Endothelial cell of umbilical vein (primary cell): Measurements from ENCODE around the gene VPS37D. TPM values are rescaled to one million over a fixed set of nuclear protein-coding genes. Genes with fewer than 3 reads are reported as not detected.

ENCODE experiments used
- BruUV-seq: library from RNA; stranded (reverse); fragments of 400-500 nt; replicated peaks from 2 replicates; lab custom pipeline; 2021; lab: Mats Ljungman, UMichigan
- CTCF ChIA-PET: fragments of 300-600, 350-600 bp; sonication (Branson Sonifier 250); formaldehyde crosslinking; loops from one replicate; lab custom pipeline; 2021; ENCODE audit warnings: antibody characterized with exemption, inconsistent platforms; lab: Charles Lee
- POLR2A ChIA-PET: fragments of 300-600, 350-600 bp; sonication (Branson Sonifier 250); formaldehyde crosslinking; loops from one replicate; lab custom pipeline; 2021; ENCODE audit warnings: antibody characterized with exemption, inconsistent platforms; lab: Charles Lee
- DNase-seq: peaks from one replicate; pipeline ENCODE4 v3.0.0-alpha.2; 2011; ENCODE audit warnings: low read depth, low spot score
- FAIRE-seq: peaks from 2 replicates; lab custom pipeline; 2011; peaks lifted over from hg19 to GRCh38; lab: Jason Lieb, UNC
- H2AFZ ChIP-seq: 2 replicates; pipeline ENCODE4 v1.6.0; 2012; ENCODE audit warnings: low read depth, low read length, control low read depth, inconsistent platforms
- H3K27ac ChIP-seq: 2 replicates; pipeline ENCODE4 v1.5.1; 2011; ENCODE audit warnings: low read depth, mild to moderate bottlenecking, control low read depth, low read length, moderate library complexity; ENCODE audit not compliant: insufficient read depth
- H3K27me3 ChIP-seq, 2 experiments: 2 replicates each; pipeline versions ENCODE4 v1.6.0 to v1.6.1; 2011; ENCODE audit warnings: low read length in 2 of 2, mixed read lengths in 1 of 2; ENCODE audit not compliant: control insufficient read depth in 2 of 2, insufficient read depth in 2 of 2
- H3K36me3 ChIP-seq, 2 experiments: 2 replicates in 1 of 2; 3 replicates in 1 of 2; pipeline ENCODE4 v1.5.1; 2011; ENCODE audit warnings: low read length in 2 of 2, mild to moderate bottlenecking in 1 of 2, moderate library complexity in 1 of 2; ENCODE audit not compliant: control insufficient read depth in 2 of 2, insufficient read depth in 2 of 2; ENCODE audit errors: extremely low read depth in 1 of 2
- H3K4me1 ChIP-seq: 3 replicates; pipeline ENCODE4 v1.5.1; 2011; ENCODE audit warnings: mild to moderate bottlenecking, low read length; ENCODE audit not compliant: control insufficient read depth, insufficient read depth; ENCODE audit errors: extremely low read depth
- H3K4me2 ChIP-seq: 2 replicates; pipeline ENCODE4 v1.6.1; 2011; ENCODE audit warnings: low read length, control low read depth, mixed read lengths; ENCODE audit not compliant: insufficient read depth
- H3K4me3 ChIP-seq, 3 experiments: fragments of 200-600 bp in 1 of 3; sonication (generic), shearing (Covaris generic) in 1 of 3; replicated peaks in 1 of 3; 2 replicates each; pipeline ENCODE4 v1.5.1; 2011 to 2016; ENCODE audit warnings: control low read depth in 3 of 3, low read length in 3 of 3, mild to moderate bottlenecking in 2 of 3, inconsistent platforms in 1 of 3, low read depth in 1 of 3, moderate library complexity in 1 of 3; ENCODE audit not compliant: insufficient read depth in 1 of 3
- H3K79me2 ChIP-seq: 2 replicates; pipeline ENCODE4 v1.6.0; 2012; ENCODE audit warnings: low read length, inconsistent platforms; ENCODE audit not compliant: control insufficient read depth, insufficient read depth
- H3K9ac ChIP-seq: replicated peaks from 2 replicates; pipeline ENCODE3; 2011; ENCODE audit warnings: low read length, control low read depth; ENCODE audit not compliant: insufficient read depth; ENCODE audit errors: extremely low read depth
- H3K9me1 ChIP-seq: replicated peaks from 3 replicates; pipeline ENCODE4 v1.6.0; 2011; ENCODE audit warnings: mild to moderate bottlenecking, low read length; ENCODE audit not compliant: control insufficient read depth, insufficient read depth; ENCODE audit errors: extremely low read depth
- H3K9me3 ChIP-seq: replicated peaks from 2 replicates; pipeline ENCODE4 v1.5.1; 2012; ENCODE audit warnings: low read length, inconsistent platforms; ENCODE audit not compliant: control insufficient read depth, insufficient read depth
- H4K20me1 ChIP-seq: replicated peaks from 2 replicates; pipeline ENCODE3; 2011; ENCODE audit warnings: mild to moderate bottlenecking, low read length; ENCODE audit not compliant: control insufficient read depth, insufficient read depth; ENCODE audit errors: extremely low read depth
- EZH2 ChIP-seq: IDR thresholded peaks from 2 replicates; pipeline ENCODE4 v1.6.1; 2012; ENCODE audit warnings: borderline replicate concordance, low read depth, mild to moderate bottlenecking, moderate library complexity, low read length, inconsistent platforms; ENCODE audit not compliant: severe bottlenecking
- FOS ChIP-seq: IDR thresholded peaks from 2 replicates; pipeline ENCODE4 v1.6.1; 2011; ENCODE audit warnings: mild to moderate bottlenecking, low read length, moderate library complexity, borderline replicate concordance; ENCODE audit not compliant: insufficient read depth
- GATA2 ChIP-seq: IDR thresholded peaks from 2 replicates; pipeline ENCODE4 v1.7.0; 2011; ENCODE audit warnings: low read depth, mild to moderate bottlenecking, moderate library complexity, mixed read lengths, low read length; ENCODE audit not compliant: insufficient read length, insufficient read depth
- JUN ChIP-seq: IDR thresholded peaks from 2 replicates; pipeline ENCODE4 v1.6.1; 2011; ENCODE audit warnings: borderline replicate concordance, low read depth; ENCODE audit not compliant: insufficient read length, insufficient read depth
- MYC ChIP-seq: IDR thresholded peaks from one replicate; pipeline ENCODE4 v1.6.1; 2011; ENCODE audit warnings: mild to moderate bottlenecking, low read depth, low read length
- POLR2A ChIP-seq: IDR thresholded peaks from 2 replicates; pipeline ENCODE4 v1.6.1; 2012; ENCODE audit warnings: low read depth, mild to moderate bottlenecking, control low read depth, low read length
- POLR2AphosphoS5 ChIP-seq: IDR thresholded peaks from 2 replicates; pipeline ENCODE4 v1.6.1; 2012; ENCODE audit warnings: low read depth, mild to moderate bottlenecking, control low read depth, low read length, moderate library complexity; ENCODE audit not compliant: insufficient read depth
- dilution Hi-C: fragments of 300-500 bp; cut with MboI; formaldehyde crosslinking; loops from one replicate; pipeline ENCODE4 v1.15.0; 2019; ENCODE audit warnings: low sequenced_read_pairs; ENCODE audit not compliant: extremely low pct_ligation_motif_present
- intact Hi-C: fragments of 100-400 bp; cut with micrococcal nuclease; formaldehyde crosslinking; loops from one replicate; pipeline ENCODE4 v1.10.0; 2022
- polyA plus RNA-seq, 4 experiments: library from polyadenylated mRNA; depleted of rRNA in 3 of 4; stranded (reverse) in 3 of 4; unstranded in 1 of 4; fragments of >200 nt; gene quantifications; 2 replicates each; pipeline versions ENCODE4 v1.2.1 to v1.2.3, GENCODE V29; 2011 to 2012; ENCODE audit warnings: missing spikeins in 1 of 4
- total RNA-seq: library from RNA; stranded (reverse); gene quantifications from 2 replicates; pipeline ENCODE4 v1.2.3, GENCODE V29; 2021
- TF ChIP-seq, protein P1 (sequence below), 2 donors: IDR thresholded peaks; 1 replicate in 1 of 2; 2 replicates in 1 of 2; pipeline ENCODE4 v1.5.1; 2011; ENCODE audit warnings: low read length in 2 of 2, mild to moderate bottlenecking in 2 of 2, moderate library complexity in 2 of 2, control low read depth in 1 of 2, inconsistent platforms in 1 of 2, low read depth in 1 of 2; ENCODE audit not compliant: insufficient read depth in 1 of 2; ENCODE audit errors: extremely low read depth in 1 of 2
- TF ChIP-seq, protein P2 (sequence below): IDR thresholded peaks from 2 replicates; pipeline ENCODE4 v1.6.1; 2011; ENCODE audit not compliant: insufficient read depth, insufficient read length

Gene VPS37D
- total and polyA plus RNA-seq, 2 donors (not counting 3 experiments of a cell fraction or from before 2014, with no cell fraction given) = 2.0 to 2.1 TPM

DNA sequence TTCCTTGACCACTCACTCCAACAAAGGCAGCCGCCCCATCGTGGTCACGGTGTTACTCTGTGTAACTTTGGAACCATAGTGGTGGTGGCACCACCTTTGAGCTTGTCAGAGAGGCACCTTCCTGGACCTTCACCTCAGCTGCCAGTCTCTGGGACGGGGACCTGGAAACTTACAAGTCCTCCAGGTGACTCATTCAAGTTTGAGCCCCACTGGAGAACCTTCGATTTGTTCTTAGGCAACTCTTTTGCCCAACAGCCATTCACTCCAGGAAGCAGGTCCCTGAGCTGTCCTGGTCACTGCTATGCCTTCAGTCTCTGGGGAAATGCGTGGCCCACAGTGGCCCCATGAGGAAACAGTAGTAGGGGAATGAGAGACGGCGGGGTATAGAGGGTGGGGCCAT is 34.6 kb downstream of the VPS37D start:
- intact Hi-C loops (no loop called here), dilution Hi-C loops (no loop called here)
- Histone ChIP-seq H3K4me1 (peaks cover 6% of the 10 kb centered on the region), H3K79me2 (no peaks in the 10 kb centered on the region), H3K4me3 (no peak overlapping the region), H3K27ac (no peak overlapping the region), H3K27me3 (no peaks in the 10 kb centered on the region), H3K9ac (no peak overlapping the region), H3K4me2 (no peak overlapping the region), H4K20me1 (no peaks in the 10 kb centered on the region), H3K9me3 (no peaks in the 10 kb centered on the region), H3K9me1 (no peaks in the 10 kb centered on the region), H3K36me3 (peaks cover 7 to 25% of the 10 kb centered on the region in 2 experiments), H2AFZ (no peak overlapping the region)
- TF ChIP-seq JUN = no peak
- no peak for TF ChIP-seq EZH2
- FAIRE-seq (no peak), DNase-seq (no peak)
- POLR2A ChIA-PET = interaction anchor here (0.7 kb wide), 1 partner anchor 145 kb away, joined by 5 read pairs; no protein-coding TSS in a partner anchor
- CTCF ChIA-PET = interaction anchor here (1.2 to 3.2 kb wide), 6 partner anchors 10 to 95 kb away, joined by 5 to 26 read pairs (median 10); no protein-coding TSS in a partner anchor
- no TSS peak for BruUV-seq

DNA sequence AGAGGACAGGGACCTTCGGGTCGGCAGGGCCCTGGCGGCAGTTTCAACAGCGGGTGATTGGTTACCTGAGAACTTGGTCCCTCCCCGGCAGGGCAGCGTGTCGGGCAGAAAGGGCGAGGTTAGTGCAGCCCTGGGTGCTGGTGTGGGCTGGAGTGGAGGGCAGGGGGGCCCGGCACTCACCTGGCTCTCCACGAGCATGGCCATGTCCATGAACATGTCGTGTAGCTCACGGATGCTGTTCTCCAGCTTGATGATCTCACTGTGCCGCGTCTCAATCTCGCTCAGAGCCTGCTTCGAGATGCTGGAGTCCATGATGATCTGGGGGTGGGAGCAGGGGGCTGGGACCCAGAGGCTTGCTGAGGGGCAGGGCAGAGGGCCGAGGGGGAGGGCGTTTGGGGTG is 35.0 kb downstream of the VPS37D start:
- dilution Hi-C loops = no loop called here
- Histone ChIP-seq H3K27ac (no peak overlapping the region), H3K9me3 (no peaks in the 10 kb centered on the region), H3K9me1 (no peaks in the 10 kb centered on the region), H2AFZ (no peak overlapping the region), H3K27me3 (no peaks in the 10 kb centered on the region), H3K36me3 (peaks cover 3 to 20% of the 10 kb centered on the region in 2 experiments), H3K4me2 (no peak overlapping the region), H3K4me3 (no peak overlapping the region), H4K20me1 (no peaks in the 10 kb centered on the region), H3K9ac (no peak overlapping the region), H3K79me2 (no peaks in the 10 kb centered on the region), H3K4me1 (peaks cover 9% of the 10 kb centered on the region)
- FAIRE-seq = no peak
- intact Hi-C loops = no loop called here
- TF ChIP-seq JUN (no peak), GATA2 (no peak), MYC (no peak), EZH2 (no peak), POLR2AphosphoS5 (no peak), FOS (no peak), POLR2A (no peak)
- TF ChIP-seq, protein P1, sequence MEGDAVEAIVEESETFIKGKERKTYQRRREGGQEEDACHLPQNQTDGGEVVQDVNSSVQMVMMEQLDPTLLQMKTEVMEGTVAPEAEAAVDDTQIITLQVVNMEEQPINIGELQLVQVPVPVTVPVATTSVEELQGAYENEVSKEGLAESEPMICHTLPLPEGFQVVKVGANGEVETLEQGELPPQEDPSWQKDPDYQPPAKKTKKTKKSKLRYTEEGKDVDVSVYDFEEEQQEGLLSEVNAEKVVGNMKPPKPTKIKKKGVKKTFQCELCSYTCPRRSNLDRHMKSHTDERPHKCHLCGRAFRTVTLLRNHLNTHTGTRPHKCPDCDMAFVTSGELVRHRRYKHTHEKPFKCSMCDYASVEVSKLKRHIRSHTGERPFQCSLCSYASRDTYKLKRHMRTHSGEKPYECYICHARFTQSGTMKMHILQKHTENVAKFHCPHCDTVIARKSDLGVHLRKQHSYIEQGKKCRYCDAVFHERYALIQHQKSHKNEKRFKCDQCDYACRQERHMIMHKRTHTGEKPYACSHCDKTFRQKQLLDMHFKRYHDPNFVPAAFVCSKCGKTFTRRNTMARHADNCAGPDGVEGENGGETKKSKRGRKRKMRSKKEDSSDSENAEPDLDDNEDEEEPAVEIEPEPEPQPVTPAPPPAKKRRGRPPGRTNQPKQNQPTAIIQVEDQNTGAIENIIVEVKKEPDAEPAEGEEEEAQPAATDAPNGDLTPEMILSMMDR (IDR thresholded peaks at IDR 0.05; ENCODE audit: extremely low read depth in 1 of 2, insufficient read depth in 1 of 2, low read depth in 1 of 2, low read length in 2 of 2) = no peak
- TF ChIP-seq, protein P2, sequence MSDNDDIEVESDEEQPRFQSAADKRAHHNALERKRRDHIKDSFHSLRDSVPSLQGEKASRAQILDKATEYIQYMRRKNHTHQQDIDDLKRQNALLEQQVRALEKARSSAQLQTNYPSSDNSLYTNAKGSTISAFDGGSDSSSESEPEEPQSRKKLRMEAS = no peak
- ChIA-PET POLR2A (interaction anchor here (0.7 kb wide), 1 partner anchor 146 kb away, joined by 5 read pairs; no protein-coding TSS in a partner anchor), CTCF (interaction anchor here (1.2 to 3.2 kb wide), 5 partner anchors 10 to 96 kb away, joined by 5 to 26 read pairs (median 10); no protein-coding TSS in a partner anchor)
- no TSS peak for BruUV-seq
- DNase-seq = no peak
